PFSK-1 (cell line): ENCODE measurements around the gene RRAGA.

ENCODE experiments used
- FOXP2 ChIP-seq: optimal IDR thresholded peaks from 2 replicates; pipeline ENCODE3; 2011; ENCODE audit warnings: borderline replicate concordance, control low read depth, inconsistent platforms; ENCODE audit not compliant: insufficient read depth; ENCODE audit errors: extremely low read length, extremely low read depth
- POLR2AphosphoS5 ChIP-seq: IDR thresholded peaks from 2 replicates; pipeline ENCODE4 v1.6.1; 2012; ENCODE audit warnings: low read depth, mild to moderate bottlenecking, control low read depth, low read length, moderate library complexity
- REST ChIP-seq, 2 experiments: IDR thresholded peaks; 2 replicates each; pipeline versions ENCODE4 v1.6.1 to v1.8.0; 2011 to 2012; ENCODE audit warnings: low read depth in 2 of 2, low read length in 2 of 2, control low read depth in 1 of 2, inconsistent platforms in 1 of 2, mild to moderate bottlenecking in 1 of 2, moderate library complexity in 1 of 2; ENCODE audit not compliant: insufficient read depth in 1 of 2
- SIN3A ChIP-seq: IDR thresholded peaks from 2 replicates; pipeline ENCODE4 v1.6.1; 2012; ENCODE audit warnings: mild to moderate bottlenecking, low read length, moderate library complexity, borderline replicate concordance; ENCODE audit not compliant: insufficient read depth
- TAF1 ChIP-seq: IDR thresholded peaks from 2 replicates; pipeline ENCODE4 v1.6.1; 2012; ENCODE audit warnings: low read length, control low read depth, borderline replicate concordance; ENCODE audit not compliant: insufficient read depth

RRAGA gene

GRCh38 chr9:19028835-19029451 lies 20.3 kb upstream of the RRAGA start:
- TF ChIP-seq SIN3A (no peak), FOXP2 (no peak), POLR2AphosphoS5 (no peak), TAF1 (no peak), REST (IDR thresholded peaks at IDR 0.05; ENCODE audit: insufficient read depth in 1 of 2, low read depth in 2 of 2, low read length in 2 of 2) (no peak)

- TF ChIP-seq SIN3A (no peak), POLR2AphosphoS5 (no peak), FOXP2 (no peak), REST (IDR thresholded peaks at IDR 0.05; ENCODE audit: insufficient read depth in 1 of 2, low read depth in 2 of 2, low read length in 2 of 2) (no peak), TAF1 (no peak)
Measured at GRCh38 chr9:19030899-19031298, 18.3 kb upstream of the RRAGA start.

- TF ChIP-seq SIN3A (no peak), TAF1 (no peak), POLR2AphosphoS5 (no peak), FOXP2 (no peak), REST (IDR thresholded peaks at IDR 0.05; ENCODE audit: insufficient read depth in 1 of 2, low read depth in 2 of 2, low read length in 2 of 2) (no peak)
Measured at GRCh38 chr9:19032406-19032805, 16.8 kb upstream of the RRAGA start.

GRCh38 chr9:19033015-19033414 lies 16.2 kb upstream of the RRAGA start, which contains the start of gene SAXO1:
Gene SAXO1, minus strand, starts transcription at chr9:19033209. Its CDS starts 301 bp downstream, at chr9:19032908.
- TF ChIP-seq SIN3A (no peak), REST (IDR thresholded peaks at IDR 0.05; ENCODE audit: insufficient read depth in 1 of 2, low read depth in 2 of 2, low read length in 2 of 2) (no peak), TAF1 (no peak), POLR2AphosphoS5 (no peak), FOXP2 (no peak)

GRCh38 chr9:19036611-19037010 lies 12.6 kb upstream of the RRAGA start:
- TF ChIP-seq TAF1 (no peak), REST (IDR thresholded peaks at IDR 0.05; ENCODE audit: insufficient read depth in 1 of 2, low read depth in 2 of 2, low read length in 2 of 2) (no peak), FOXP2 (no peak), POLR2AphosphoS5 (no peak), SIN3A (no peak)
